ENCODE measurements around the gene AGAP1.
A peak's percentile ranks its signal among the peaks of the same experiment; 100 is the strongest.
"Not testable (repeated sequence)": the region's sequence is repeated elsewhere in the genome, so short reads cannot be mapped to it uniquely, and the experiment has no call there.

The AGAP1 gene

DNA sequence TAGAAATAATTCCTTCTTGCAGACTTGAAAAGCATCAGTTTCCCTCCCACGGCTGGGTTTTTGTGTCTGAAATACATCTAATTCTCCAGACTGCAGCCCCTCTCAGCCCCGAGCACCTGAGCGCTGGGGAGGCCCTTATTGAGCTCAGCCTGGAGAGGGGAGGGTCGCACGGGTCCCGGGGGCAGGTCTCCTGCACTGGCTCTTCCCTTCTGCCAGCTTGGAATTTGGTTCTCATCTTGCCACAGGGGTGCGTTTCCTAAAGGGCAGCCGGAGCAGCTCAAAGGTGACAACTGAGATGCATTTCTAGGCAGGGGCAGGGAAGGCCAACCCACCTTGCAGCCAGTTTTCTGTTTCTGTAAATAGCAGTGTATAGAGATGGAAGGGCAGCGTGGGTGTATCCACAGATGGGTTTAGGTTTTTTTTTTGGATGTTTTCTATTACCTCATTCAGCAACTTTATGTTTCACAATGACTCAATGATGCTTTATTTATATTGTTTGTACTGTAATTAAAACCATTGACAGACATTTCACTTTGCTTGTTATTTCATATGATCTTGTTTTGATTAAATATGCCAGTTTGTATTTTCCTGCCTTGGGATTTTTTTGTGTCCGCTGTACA lies 637.3 kb downstream of the AGAP1 start:
- TF ChIP-seq, protein P1, sequence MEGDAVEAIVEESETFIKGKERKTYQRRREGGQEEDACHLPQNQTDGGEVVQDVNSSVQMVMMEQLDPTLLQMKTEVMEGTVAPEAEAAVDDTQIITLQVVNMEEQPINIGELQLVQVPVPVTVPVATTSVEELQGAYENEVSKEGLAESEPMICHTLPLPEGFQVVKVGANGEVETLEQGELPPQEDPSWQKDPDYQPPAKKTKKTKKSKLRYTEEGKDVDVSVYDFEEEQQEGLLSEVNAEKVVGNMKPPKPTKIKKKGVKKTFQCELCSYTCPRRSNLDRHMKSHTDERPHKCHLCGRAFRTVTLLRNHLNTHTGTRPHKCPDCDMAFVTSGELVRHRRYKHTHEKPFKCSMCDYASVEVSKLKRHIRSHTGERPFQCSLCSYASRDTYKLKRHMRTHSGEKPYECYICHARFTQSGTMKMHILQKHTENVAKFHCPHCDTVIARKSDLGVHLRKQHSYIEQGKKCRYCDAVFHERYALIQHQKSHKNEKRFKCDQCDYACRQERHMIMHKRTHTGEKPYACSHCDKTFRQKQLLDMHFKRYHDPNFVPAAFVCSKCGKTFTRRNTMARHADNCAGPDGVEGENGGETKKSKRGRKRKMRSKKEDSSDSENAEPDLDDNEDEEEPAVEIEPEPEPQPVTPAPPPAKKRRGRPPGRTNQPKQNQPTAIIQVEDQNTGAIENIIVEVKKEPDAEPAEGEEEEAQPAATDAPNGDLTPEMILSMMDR (conservative IDR thresholded peaks at IDR 0.05; ENCODE audit: low read depth, low read length), result no peak
- H3K4me3 ChIP-seq (ENCODE audit: low read depth, low read length), result no peak overlapping the region
- DNase-seq (ENCODE audit: low read depth), result no peak

DNA sequence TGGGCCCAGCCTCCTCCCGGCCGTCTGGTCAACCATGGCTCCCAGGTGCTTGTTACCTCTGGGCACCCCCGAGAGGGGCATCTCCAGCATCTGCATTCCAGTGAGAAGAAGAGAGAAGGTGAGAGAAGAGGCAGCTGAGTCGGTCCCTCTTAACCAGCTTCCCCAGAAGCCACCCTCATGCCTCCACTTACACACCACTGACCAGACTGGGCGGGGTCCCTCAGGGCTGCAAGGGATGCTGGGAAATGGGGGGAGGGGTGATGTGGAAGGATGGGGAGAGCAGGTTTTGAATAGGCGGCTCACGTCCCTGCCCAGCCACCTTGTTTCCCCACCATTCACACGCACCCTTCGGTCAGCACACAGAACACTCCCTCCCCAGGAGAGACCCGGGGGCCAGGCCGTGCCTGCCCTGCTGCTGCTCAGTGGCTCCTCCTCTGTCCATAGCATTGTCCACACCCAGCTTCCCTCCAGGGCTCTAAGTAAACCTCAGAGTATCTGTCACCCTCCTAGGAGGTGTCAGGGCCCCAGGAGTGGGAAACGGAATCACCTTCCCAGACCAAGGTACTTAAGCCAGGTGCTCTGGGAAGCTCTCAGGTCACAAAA lies 639.7 kb downstream of the AGAP1 start:
- TF ChIP-seq, protein P1 (conservative IDR thresholded peaks at IDR 0.05; ENCODE audit: low read depth, low read length), result peak; percentile 13
- no peak overlapping the region for H3K4me3 ChIP-seq (ENCODE audit: low read depth, low read length)
- DNase-seq (ENCODE audit: low read depth), result no peak

DNA sequence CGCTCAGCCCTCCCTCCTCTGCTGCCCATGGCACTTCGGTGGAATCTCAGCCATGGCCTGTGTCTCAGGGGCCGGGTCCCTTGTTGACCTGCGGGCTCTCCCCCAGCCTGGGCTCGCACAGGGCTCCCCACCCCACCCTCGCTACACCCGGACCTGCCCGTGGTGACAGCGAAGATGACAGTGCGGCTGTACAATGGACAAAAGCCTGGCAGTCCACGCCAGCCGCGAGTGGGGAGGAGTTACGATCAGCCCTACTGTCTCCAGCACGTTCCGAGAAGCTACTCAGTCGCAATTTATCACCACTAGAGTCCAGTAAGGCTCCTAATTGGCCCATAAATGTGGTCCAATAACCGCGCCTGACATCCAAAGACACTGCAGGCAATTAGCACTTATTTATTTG lies 642.7 kb downstream of the AGAP1 start:
- H3K4me3 ChIP-seq (ENCODE audit: low read depth, low read length), result no peak overlapping the region
- TF ChIP-seq, protein P1 (conservative IDR thresholded peaks at IDR 0.05; ENCODE audit: low read depth, low read length), result no peak
- DNase-seq (ENCODE audit: low read depth), result no peak

DNA sequence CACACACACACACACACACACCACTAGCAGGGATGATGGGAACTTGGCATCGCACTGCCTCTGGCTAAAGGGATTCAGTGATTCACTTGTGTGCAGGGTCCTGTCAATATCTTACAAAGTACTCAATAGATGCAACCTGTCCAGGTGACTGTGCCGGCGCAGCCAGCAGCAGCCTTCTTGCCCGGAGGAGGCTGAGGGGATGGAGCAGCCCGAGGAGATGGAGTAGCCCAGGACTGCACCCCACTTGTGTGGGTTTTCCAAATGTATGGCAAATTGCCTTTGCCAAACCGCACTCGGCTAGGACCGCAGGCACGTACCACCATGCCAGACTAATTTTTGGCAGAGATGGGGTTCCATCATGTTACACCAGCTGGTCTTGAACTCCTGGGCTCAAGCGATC lies 643.2 kb downstream of the AGAP1 start:
- no peak overlapping the region for H3K4me3 ChIP-seq (ENCODE audit: low read depth, low read length)
- no peak for DNase-seq (ENCODE audit: low read depth)
- TF ChIP-seq, protein P1 (conservative IDR thresholded peaks at IDR 0.05; ENCODE audit: low read depth, low read length), result no peak

DNA sequence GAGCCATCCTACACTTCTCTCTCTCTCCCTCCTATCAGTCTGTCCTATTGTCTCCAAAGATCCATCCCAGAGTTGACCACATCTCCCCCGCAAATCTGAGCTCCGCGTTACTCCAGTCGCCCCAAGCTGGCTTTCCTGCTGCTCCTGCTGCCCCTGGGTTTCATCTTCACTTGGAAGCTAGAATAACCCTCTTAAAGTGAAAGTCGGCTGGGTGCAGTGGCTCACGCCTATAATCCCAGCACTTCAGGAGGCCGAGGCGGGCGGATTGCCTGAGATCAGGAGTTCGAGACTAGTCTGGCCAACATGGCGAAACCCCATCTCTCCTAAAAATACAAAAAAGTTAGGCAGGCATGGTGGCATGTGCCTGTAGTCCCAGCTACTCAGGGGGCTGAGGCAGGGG lies 647.8 kb downstream of the AGAP1 start:
- DNase-seq (ENCODE audit: low read depth); H3K4me3 ChIP-seq (ENCODE audit: low read depth, low read length): not testable (repeated sequence)

DNA sequence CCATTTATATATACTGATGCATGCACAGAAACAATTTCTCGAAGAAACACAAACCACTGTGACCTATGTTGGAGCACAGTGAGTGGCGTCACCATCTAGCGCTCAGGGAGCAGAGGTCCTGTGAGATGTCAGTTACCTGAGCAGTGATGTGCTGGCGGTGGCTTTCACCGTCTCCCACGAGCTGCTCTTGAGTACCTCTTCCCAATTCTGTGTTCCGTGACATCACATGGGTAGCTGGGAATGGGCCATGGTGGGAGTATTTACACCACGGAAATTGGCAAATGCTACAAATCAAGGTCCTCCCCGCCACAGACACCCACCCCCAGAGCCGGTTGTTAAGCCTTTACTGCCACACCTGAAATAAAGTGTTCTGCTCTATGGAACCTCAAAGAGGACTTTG lies 650.0 kb downstream of the AGAP1 start:
- no peak overlapping the region for H3K4me3 ChIP-seq (ENCODE audit: low read depth, low read length)
- no peak for DNase-seq (ENCODE audit: low read depth)
- TF ChIP-seq, protein P1 (conservative IDR thresholded peaks at IDR 0.05; ENCODE audit: low read depth, low read length), result no peak

DNA sequence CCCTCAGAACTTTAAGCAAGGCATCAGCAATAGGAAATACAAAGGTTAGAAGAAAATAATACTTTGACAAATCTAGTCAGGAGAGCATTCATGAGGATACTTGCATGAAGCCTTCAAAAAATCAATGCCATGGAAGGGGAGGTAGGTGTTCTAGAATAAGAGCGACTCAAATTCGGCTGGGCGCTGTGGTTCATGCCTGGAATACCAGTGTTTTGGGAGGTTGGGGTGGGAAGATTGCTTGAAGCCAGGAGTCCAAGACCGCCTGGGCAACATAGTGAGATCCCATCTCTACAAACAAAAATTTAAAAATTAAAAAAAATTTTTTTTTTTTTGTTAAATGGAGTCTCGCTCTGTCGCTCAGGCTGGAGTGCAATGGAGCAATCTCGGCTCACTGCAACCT lies 652.6 kb downstream of the AGAP1 start:
- TF ChIP-seq, protein P1 (conservative IDR thresholded peaks at IDR 0.05; ENCODE audit: low read depth, low read length), result no peak
- no peak overlapping the region for H3K4me3 ChIP-seq (ENCODE audit: low read depth, low read length)
- DNase-seq (ENCODE audit: low read depth), result no peak
